B cell (primary cell): Measurements from ENCODE around the gene IGSF9B. TPM values are rescaled to one million over a fixed set of nuclear protein-coding genes. Genes with fewer than 3 reads are reported as not detected.
A peak's percentile ranks its signal among the peaks of the same experiment; 100 is the strongest.

Experiments used
- ATAC-seq: fragments of 200-7000 bp; cut with Tn5 transposase; one replicate; pipeline ENCODE4 v1.10.0; 2021; ENCODE audit warnings: low read depth, mild to moderate bottlenecking, moderate number of reproducible peaks, moderate library complexity
- CTCF ChIA-PET: fragments of 350-600 bp; sonication (Branson Sonifier 250); formaldehyde crosslinking; loops from one replicate; lab custom pipeline; 2021; ENCODE audit warnings: antibody characterized with exemption, inconsistent platforms; lab: Charles Lee
- POLR2A ChIA-PET: fragments of 350-600 bp; sonication (Branson Sonifier 250); formaldehyde crosslinking; loops from one replicate; lab custom pipeline; 2021; ENCODE audit warnings: antibody characterized with exemption; lab: Charles Lee
- DNase-seq: peaks from one replicate; pipeline ENCODE4 v3.0.0; 2013
- H2AFZ ChIP-seq: 2 replicates; pipeline ENCODE4 v1.6.1; 2012; ENCODE audit warnings: mild to moderate bottlenecking, low read depth, low read length; ENCODE audit not compliant: insufficient read depth, poor library complexity, severe bottlenecking
- H3K27ac ChIP-seq, 2 donors: 1 replicate in 1 of 2; 2 replicates in 1 of 2; pipeline ENCODE4 v1.5.1; 2012 to 2013; ENCODE audit warnings: low read length in 2 of 2, mild to moderate bottlenecking in 2 of 2, moderate library complexity in 1 of 2
- H3K27me3 ChIP-seq, 4 experiments: fragments of 200-600 bp in 1 of 4; sonication (generic) in 1 of 4; replicated peaks in 1 of 4; 1 replicate in 2 of 4; 2 replicates in 2 of 4; pipeline versions ENCODE4 v1.6.1 to v1.7.0; 2013 to 2016; ENCODE audit warnings: low read length in 3 of 4, mild to moderate bottlenecking in 2 of 4, mixed read lengths in 1 of 4, moderate library complexity in 1 of 4; ENCODE audit not compliant: insufficient read depth in 4 of 4, control insufficient read depth in 3 of 4; ENCODE audit errors: control extremely low read depth in 1 of 4
- H3K36me3 ChIP-seq, 2 experiments: replicated peaks in 1 of 2; 1 replicate in 1 of 2; 2 replicates in 1 of 2; pipeline versions ENCODE4 v1.6.1 to v1.7.1; 2013; ENCODE audit warnings: low read length in 1 of 2; ENCODE audit not compliant: insufficient read depth in 2 of 2, control insufficient read depth in 1 of 2; ENCODE audit errors: control extremely low read depth in 1 of 2, extremely low read depth in 1 of 2
- H3K4me1 ChIP-seq, 2 donors: fragments of 200-600 bp in 1 of 2; sonication (generic) in 1 of 2; 1 replicate in 1 of 2; 2 replicates in 1 of 2; pipeline versions ENCODE4 v1.5.1 to v1.6.1; 2013 to 2017; ENCODE audit warnings: low read length in 2 of 2; ENCODE audit not compliant: control insufficient read depth in 2 of 2, insufficient read depth in 2 of 2
- H3K4me2 ChIP-seq: replicated peaks from 2 replicates; pipeline ENCODE3; 2012; ENCODE audit warnings: mild to moderate bottlenecking, low read depth, low read length; ENCODE audit not compliant: poor library complexity, severe bottlenecking
- H3K4me3 ChIP-seq, 5 experiments: fragments of 200-600 bp in 1 of 5; sonication (generic) in 1 of 5; 1 replicate in 3 of 5; 2 replicates in 2 of 5; pipeline versions ENCODE4 v1.5.1 to v1.7.0; 2011 to 2016; ENCODE audit warnings: low read length in 4 of 5, mild to moderate bottlenecking in 4 of 5, low read depth in 2 of 5, control low read depth in 1 of 5, moderate library complexity in 1 of 5; ENCODE audit not compliant: insufficient read depth in 1 of 5; ENCODE audit errors: control extremely low read depth in 1 of 5, extremely low read depth in 1 of 5
- H3K79me2 ChIP-seq: fragments of 200-600 bp; sonication (generic); one replicate; pipeline ENCODE4 v1.6.0; 2016; ENCODE audit warnings: low read length; ENCODE audit not compliant: control insufficient read depth, insufficient read depth
- H3K9ac ChIP-seq: fragments of 200-600 bp; sonication (generic); 2 replicates; pipeline ENCODE4 v1.6.1; 2017; ENCODE audit warnings: mild to moderate bottlenecking, low read length, moderate library complexity
- H3K9me3 ChIP-seq, 3 donors: one replicate each; pipeline versions ENCODE4 v1.6.1 to v1.7.1; 2013; ENCODE audit warnings: low read length in 2 of 3; ENCODE audit not compliant: control insufficient read depth in 2 of 3, insufficient read depth in 1 of 3; ENCODE audit errors: control extremely low read depth in 1 of 3
- H4K20me1 ChIP-seq: 2 replicates; pipeline ENCODE4 v1.6.0; 2012; ENCODE audit warnings: mild to moderate bottlenecking, low read length; ENCODE audit not compliant: insufficient read depth, control insufficient read depth, poor library complexity, severe bottlenecking
- H3K27ac Mint-ChIP-seq: one replicate; pipeline ENCODE4 v1.8.0; 2021; ENCODE audit warnings: mixed read lengths
- H3K27me3 Mint-ChIP-seq: one replicate; pipeline ENCODE4 v1.8.0; 2021; ENCODE audit warnings: mixed read lengths
- H3K4me1 Mint-ChIP-seq: one replicate; pipeline ENCODE4 v1.8.0; 2021; ENCODE audit warnings: mixed read lengths
- H3K4me3 Mint-ChIP-seq: one replicate; pipeline ENCODE4 v1.8.0; 2021; ENCODE audit warnings: mixed read lengths
- H3K9me3 Mint-ChIP-seq: one replicate; pipeline ENCODE4 v1.8.0; 2022; ENCODE audit warnings: mixed read lengths; ENCODE audit not compliant: insufficient read depth
- EZH2 ChIP-seq: IDR thresholded peaks from 2 replicates; pipeline ENCODE4 v1.6.1; 2012; ENCODE audit warnings: borderline replicate concordance, low read depth, mild to moderate bottlenecking, moderate library complexity, low read length; ENCODE audit not compliant: insufficient read depth, poor library complexity, severe bottlenecking
- WGBS: methylation state at CpG from one replicate; pipeline ENCODE4 v1.1.5; 2013; ENCODE audit warnings: missing lambda C conversion rate; ENCODE audit not compliant: insufficient coverage; 5-methylcytosine and 5-hydroxymethylcytosine counted together
- intact Hi-C: fragments of 100-400 bp; cut with micrococcal nuclease; formaldehyde crosslinking; loops from one replicate; pipeline ENCODE4 v1.10.0; 2022
- polyA plus RNA-seq: library from polyadenylated mRNA; depleted of rRNA; stranded (reverse); fragments of >200 nt; gene quantifications from 2 replicates; pipeline ENCODE4 v1.2.3, GENCODE V29; 2012
- total RNA-seq, 2 donors: library from RNA; stranded (reverse); fragments of 120-200 nt in 1 of 2; gene quantifications; 1 replicate in 1 of 2; 2 replicates in 1 of 2; pipeline versions ENCODE4 v1.2.3 to v1.2.4, GENCODE V29; 2013 to 2022
- TF ChIP-seq, protein P1 (sequence below): fragments of 200-600 bp; IDR thresholded peaks from one replicate; pipeline ENCODE4 v1.8.0; 2022; ENCODE audit warnings: antibody characterized with exemption, mild to moderate bottlenecking

The IGSF9B gene
- total and polyA plus RNA-seq, 2 donors (not counting 1 experiment from before 2014, with no cell fraction given), result 0.15 to 0.37 TPM

DNA sequence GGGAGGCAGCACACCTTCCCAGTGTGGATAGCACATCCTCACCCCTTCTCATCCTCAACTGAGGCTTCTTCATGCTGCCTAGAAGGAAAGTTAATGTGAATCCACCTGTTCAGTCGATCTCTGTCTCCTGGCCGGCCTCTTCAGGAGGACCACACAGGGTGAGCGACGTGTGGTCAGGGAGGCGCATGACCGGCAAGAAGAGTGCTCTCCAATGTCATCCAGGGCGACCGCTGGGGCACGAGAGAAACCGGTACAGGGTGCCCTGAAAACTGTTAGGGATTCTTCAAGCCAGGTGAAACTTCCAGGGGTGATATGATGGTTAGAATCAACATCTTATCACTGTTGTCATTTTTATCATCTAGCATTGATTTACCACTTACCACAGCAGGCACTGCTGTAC is 43.0 kb downstream of the IGSF9B start:
- H3K79me2 ChIP-seq, result no peaks in the 10 kb centered on the region

DNA sequence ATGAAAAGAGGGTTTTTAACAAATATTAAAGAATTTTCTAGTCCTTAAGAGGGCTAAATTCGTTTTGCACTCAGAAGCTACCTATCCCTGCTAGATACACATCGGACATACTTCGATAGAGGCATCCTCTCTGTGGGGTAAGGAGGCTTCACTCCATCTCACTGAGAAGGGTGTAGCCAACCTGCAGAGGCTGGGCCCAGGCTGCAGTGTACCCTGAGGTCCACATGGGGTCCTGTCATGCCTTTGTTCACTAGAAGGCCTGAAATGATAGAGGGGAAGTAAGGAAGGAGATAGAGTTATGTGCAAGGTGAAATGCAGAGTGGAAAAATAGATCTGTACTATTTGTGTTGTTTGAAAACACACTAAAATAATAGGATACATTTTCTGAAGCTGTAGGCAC is 45.6 kb downstream of the IGSF9B start:
- Mint-ChIP-seq H3K4me1 (peaks cover under 1% of the 10 kb centered on the region), H3K9me3 (no peaks in the 10 kb centered on the region), H3K27ac (no peak overlapping the region), H3K27me3 (peaks cover 3% of the 10 kb centered on the region), H3K4me3 (no peak overlapping the region)
- H3K27me3 ChIP-seq, result no peaks in the 10 kb centered on the region
- DNase-seq, result no peak
- H3K79me2 ChIP-seq, result no peaks in the 10 kb centered on the region
- H3K9me3 ChIP-seq, result no peaks in the 10 kb centered on the region
- CTCF ChIA-PET, result no interaction called here
- H3K27ac ChIP-seq, result no peak overlapping the region
- no peaks in the 10 kb centered on the region for H4K20me1 ChIP-seq
- H3K4me1 ChIP-seq, result no peaks in the 10 kb centered on the region
- H3K4me2 ChIP-seq, result no peak overlapping the region
- intact Hi-C loops, result no loop called here
- 100% methylated on average over 1 of the region's 3 CpGs for WGBS
- H3K36me3 ChIP-seq, result no peaks in the 10 kb centered on the region
- no peak overlapping the region for H3K9ac ChIP-seq
- ATAC-seq, result peak; percentile 45
- no peak overlapping the region for H3K4me3 ChIP-seq
- TF ChIP-seq, protein P1, sequence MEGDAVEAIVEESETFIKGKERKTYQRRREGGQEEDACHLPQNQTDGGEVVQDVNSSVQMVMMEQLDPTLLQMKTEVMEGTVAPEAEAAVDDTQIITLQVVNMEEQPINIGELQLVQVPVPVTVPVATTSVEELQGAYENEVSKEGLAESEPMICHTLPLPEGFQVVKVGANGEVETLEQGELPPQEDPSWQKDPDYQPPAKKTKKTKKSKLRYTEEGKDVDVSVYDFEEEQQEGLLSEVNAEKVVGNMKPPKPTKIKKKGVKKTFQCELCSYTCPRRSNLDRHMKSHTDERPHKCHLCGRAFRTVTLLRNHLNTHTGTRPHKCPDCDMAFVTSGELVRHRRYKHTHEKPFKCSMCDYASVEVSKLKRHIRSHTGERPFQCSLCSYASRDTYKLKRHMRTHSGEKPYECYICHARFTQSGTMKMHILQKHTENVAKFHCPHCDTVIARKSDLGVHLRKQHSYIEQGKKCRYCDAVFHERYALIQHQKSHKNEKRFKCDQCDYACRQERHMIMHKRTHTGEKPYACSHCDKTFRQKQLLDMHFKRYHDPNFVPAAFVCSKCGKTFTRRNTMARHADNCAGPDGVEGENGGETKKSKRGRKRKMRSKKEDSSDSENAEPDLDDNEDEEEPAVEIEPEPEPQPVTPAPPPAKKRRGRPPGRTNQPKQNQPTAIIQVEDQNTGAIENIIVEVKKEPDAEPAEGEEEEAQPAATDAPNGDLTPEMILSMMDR, result no peak
- TF ChIP-seq EZH2, result no peak
- POLR2A ChIA-PET, result no interaction called here
- H2AFZ ChIP-seq, result no peak overlapping the region

More for the DNA sequence above, 43.0 kb downstream of the IGSF9B start:
- Histone ChIP-seq H3K36me3 (no peaks in the 10 kb centered on the region), H4K20me1 (no peaks in the 10 kb centered on the region), H3K4me2 (no peak overlapping the region), H3K9ac (no peak overlapping the region), H3K4me1 (no peaks in the 10 kb centered on the region), H2AFZ (no peak overlapping the region), H3K9me3 (no peaks in the 10 kb centered on the region), H3K4me3 (no peak overlapping the region), H3K27ac (no peak overlapping the region), H3K27me3 (peaks cover 0 to 7% (median 0%) of the 10 kb centered on the region in 4 experiments)
- peaks cover 5% of the 10 kb centered on the region for H3K4me1 Mint-ChIP-seq
- no peak for ATAC-seq
- TF ChIP-seq, protein P1, result no peak
- no peak for TF ChIP-seq EZH2
- ChIA-PET POLR2A (no interaction called here), CTCF (no interaction called here)
- WGBS, result 94% methylated on average over 10 of the region's 10 CpGs
- no peak overlapping the region for H3K4me3 Mint-ChIP-seq
- H3K27me3 Mint-ChIP-seq, result peaks cover 13% of the 10 kb centered on the region
- H3K9me3 Mint-ChIP-seq, result no peaks in the 10 kb centered on the region
- no peak overlapping the region for H3K27ac Mint-ChIP-seq
- intact Hi-C loops, result no loop called here
- DNase-seq, result no peak
